Lower leg skin (tissue), 3 donors: Measurements from ENCODE around the gene BDP1.

ENCODE experiments used
- CTCF ChIP-seq, 3 donors: fragments of 450-650 bp; IDR thresholded peaks; one replicate each; pipeline ENCODE4 v1.5.1; 2016; ENCODE audit warnings: antibody characterized with exemption in 3 of 3, mild to moderate bottlenecking in 3 of 3, moderate library complexity in 2 of 3
- POLR2A ChIP-seq, 2 donors: fragments of 450-650 bp; IDR thresholded peaks; one replicate each; pipeline ENCODE4 v1.6.1; 2016 to 2017; ENCODE audit warnings: antibody characterized with exemption in 2 of 2, mild to moderate bottlenecking in 1 of 2, moderate library complexity in 1 of 2

- no peak for TF ChIP-seq CTCF (IDR thresholded peaks at IDR 0.05)
- no peak for TF ChIP-seq POLR2A (IDR thresholded peaks at IDR 0.05)
Observed at GRCh38 chr5:71586941-71587765, 131.7 kb downstream of the BDP1 start, which contains the start of gene MCCC2.
